Measurements from ENCODE around the gene HPSE2. TPM values are rescaled to one million over a fixed set of nuclear protein-coding genes. Genes with fewer than 3 reads are reported as not detected.

HPSE2 gene
- total RNA-seq: not detected in 2 replicates

GRCh38 chr10:99235658-99236626, at the start of gene HPSE2:
Gene HPSE2 (minus strand): TSS chr10:99235852.

DNA sequence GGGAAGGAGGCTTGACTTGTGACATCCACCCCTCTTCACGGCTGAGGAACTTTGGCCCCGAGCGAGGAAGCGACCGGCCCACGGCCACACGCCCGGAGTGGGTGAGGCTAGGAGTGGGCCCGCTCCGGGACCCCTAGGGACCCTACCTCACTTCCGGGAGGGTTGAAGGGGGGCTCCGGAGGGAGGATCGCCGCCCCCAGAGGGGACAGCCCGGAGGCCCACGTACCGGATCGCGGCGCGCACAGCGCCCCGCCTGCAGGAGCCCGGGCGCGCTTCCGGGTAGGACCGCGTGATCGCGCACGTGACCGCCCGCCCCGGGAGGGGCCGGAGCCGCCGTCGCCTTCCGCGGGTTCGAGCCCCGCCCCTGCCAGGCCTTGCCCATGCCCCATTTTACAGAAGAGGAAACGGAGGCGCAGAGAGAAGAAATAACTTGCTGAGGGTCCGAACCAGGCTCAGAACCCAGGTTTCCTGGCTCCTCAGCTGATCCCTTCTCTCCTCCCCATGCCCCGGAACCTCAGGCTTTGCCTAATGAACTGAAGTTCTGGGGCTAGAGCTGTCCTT, 788.9 kb downstream of the HPSE2 start, which contains the start of gene HPS1:
HPS1 (minus strand) TSS at position 275 of the 561 bp plus-strand sequence. CDS start 3,695 bp downstream, outside the sequence.

DNA sequence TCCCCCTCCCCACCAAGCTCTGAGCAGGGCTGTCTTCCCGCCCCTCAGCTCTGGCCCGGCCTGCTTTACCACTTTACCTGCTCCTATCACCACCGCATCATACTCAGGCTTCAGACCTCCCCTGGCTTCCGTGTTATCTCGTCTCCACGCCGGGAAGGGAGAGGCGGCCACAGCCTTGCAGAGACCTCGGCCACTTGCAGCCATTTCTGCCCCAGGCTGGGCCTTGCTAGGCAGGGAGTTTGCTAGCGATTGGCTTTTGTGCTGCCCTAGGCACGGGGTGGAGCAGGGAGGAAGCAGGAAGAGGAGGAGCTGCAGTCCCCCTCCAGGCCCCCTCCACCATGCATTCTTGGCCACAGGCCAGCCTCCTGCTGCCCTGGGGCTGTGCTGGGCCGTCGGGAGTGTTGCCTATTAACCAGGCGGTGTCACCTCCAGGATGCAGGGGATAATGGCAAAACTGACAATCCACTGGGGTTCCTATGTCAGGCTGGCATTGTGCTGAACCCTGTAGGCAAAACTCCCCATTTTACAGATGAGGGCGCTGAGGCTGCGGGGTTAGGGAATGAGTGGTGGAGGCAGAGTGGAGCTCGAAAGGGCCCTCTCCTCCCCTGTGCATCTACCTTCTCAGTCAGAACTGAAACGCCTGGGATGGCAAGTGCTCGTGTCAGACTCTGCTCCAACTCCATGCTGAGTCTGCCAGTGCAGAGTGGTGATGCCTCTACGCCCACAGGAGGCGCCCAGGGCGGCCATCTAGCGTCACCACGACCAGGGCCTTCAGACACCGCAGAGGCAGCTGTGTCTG, 820.5 kb downstream of the HPSE2 start, which contains the start of gene PYROXD2:
PYROXD2 (minus strand) TSS at position 251 of the 799 bp plus-strand sequence; CDS start at position 204, 47 bp downstream.

Small RNAs within 50 kb of the gene (small RNA-seq; reads per million reads assigned to genes)
- gene MIR4685 (not detected), gene MIR6507 (not detected)

Other genes starting within 250 kb of the HPSE2 start
- gene CNNM1, start 93.5 kb upstream of the HPSE2 start, total RNA-seq: 0.14 TPM in 1 of 2 replicates, not detected in the other
- 26.1 and 27.1 TPM in 2 replicates for gene GOT1, start 194.8 kb upstream of the HPSE2 start, total RNA-seq